Activated T-helper 17 cell treated with anti-CD3 and anti-CD28 coated beads, Interleukin-2, amount 50 U/mL, for 72 hours (primary cell): ENCODE measurements around the gene SFI1. TPM values are rescaled to one million over a fixed set of nuclear protein-coding genes. Genes with fewer than 3 reads are reported as not detected.
"Not testable (repeated sequence)": the region's sequence is repeated elsewhere in the genome, so short reads cannot be mapped to it uniquely, and the experiment has no call there.

ENCODE experiments used
- ATAC-seq: fragments of 150-1000 bp; cut with Tn5 transposase; replicated peaks from 2 replicates; pipeline ENCODE4 v1.10.0; 2021; ENCODE audit warnings: mild to moderate bottlenecking, moderate library complexity
- H3K27ac Mint-ChIP-seq: one replicate; pipeline ENCODE4 v1.8.0; 2022; ENCODE audit warnings: mixed read lengths
- H3K27me3 Mint-ChIP-seq: one replicate; pipeline ENCODE4 v1.8.0; 2022; ENCODE audit warnings: mixed read lengths
- H3K36me3 Mint-ChIP-seq: one replicate; pipeline ENCODE4 v1.8.0; 2022; ENCODE audit warnings: low read depth, mild to moderate bottlenecking, mixed read lengths
- H3K4me1 Mint-ChIP-seq: one replicate; pipeline ENCODE4 v1.8.0; 2022; ENCODE audit warnings: mixed read lengths
- H3K4me3 Mint-ChIP-seq: one replicate; pipeline ENCODE4 v1.8.0; 2022; ENCODE audit warnings: mild to moderate bottlenecking, mixed read lengths
- H3K9me3 Mint-ChIP-seq: one replicate; pipeline ENCODE4 v1.8.0; 2022; ENCODE audit warnings: mixed read lengths
- total RNA-seq, 2 donors: library from RNA; stranded (reverse); gene quantifications; one replicate each; pipeline ENCODE4 v1.2.3, GENCODE V29; 2022

Gene SFI1
- total RNA-seq, 2 donors from 2014 or later: 125 to 349 TPM

DNA sequence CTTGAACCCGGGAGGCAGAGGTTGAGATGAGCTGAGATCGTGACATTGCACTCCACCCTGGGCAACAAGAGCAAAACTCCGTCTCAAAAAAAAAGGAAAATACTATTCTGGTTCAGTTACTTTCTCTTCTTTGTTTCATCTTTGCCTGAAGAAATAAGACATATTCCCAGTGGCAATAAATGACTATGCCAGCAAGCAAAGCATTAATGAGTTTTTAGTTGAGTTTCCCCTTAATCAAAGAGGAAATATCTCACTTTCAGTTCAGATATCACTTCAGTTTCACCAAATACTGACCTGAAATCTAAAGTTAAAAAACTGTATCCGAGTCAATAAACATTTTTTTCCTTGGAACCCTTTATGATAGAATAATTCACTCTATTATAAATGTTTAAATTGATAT lies 155.3 kb downstream of the SFI1 start:
- H3K27me3 Mint-ChIP-seq: no peaks in the 10 kb centered on the region
- H3K4me3 Mint-ChIP-seq: peak overlapping the region; percentile 52
- peak; percentile 54 for ATAC-seq
- H3K9me3 Mint-ChIP-seq: no peaks in the 10 kb centered on the region
- peak overlapping the region; percentile 54 for H3K27ac Mint-ChIP-seq
- H3K36me3 Mint-ChIP-seq: peaks cover 49% of the 10 kb centered on the region
- peaks cover 20% of the 10 kb centered on the region for H3K4me1 Mint-ChIP-seq

DNA sequence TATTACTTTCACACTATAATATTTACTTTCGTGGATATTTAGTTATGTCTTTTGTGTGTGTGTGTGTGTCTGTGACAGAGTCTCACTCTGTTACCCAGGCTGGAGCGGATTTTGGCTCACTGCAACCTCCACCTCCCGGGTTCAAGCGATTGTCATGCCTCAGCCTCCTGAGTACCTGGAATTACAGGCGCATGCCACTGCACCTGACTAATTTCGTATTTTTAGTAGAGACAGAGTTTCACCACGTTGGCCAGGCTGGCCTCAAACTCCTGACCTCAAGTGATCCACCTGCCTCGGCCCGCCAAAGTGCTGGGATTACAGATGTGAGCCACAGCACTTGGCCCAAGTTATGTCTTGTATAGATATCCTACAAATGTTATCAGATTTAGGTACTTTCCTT lies 155.8 kb downstream of the SFI1 start:
- H3K36me3 Mint-ChIP-seq: peaks cover 47% of the 10 kb centered on the region
- H3K4me3 Mint-ChIP-seq: peak overlapping the region; percentile 52
- no peaks in the 10 kb centered on the region for H3K9me3 Mint-ChIP-seq
- ATAC-seq: peak; percentile 51
- H3K27ac Mint-ChIP-seq: no peak overlapping the region
- H3K27me3 Mint-ChIP-seq: no peaks in the 10 kb centered on the region
- peaks cover 18% of the 10 kb centered on the region for H3K4me1 Mint-ChIP-seq

DNA sequence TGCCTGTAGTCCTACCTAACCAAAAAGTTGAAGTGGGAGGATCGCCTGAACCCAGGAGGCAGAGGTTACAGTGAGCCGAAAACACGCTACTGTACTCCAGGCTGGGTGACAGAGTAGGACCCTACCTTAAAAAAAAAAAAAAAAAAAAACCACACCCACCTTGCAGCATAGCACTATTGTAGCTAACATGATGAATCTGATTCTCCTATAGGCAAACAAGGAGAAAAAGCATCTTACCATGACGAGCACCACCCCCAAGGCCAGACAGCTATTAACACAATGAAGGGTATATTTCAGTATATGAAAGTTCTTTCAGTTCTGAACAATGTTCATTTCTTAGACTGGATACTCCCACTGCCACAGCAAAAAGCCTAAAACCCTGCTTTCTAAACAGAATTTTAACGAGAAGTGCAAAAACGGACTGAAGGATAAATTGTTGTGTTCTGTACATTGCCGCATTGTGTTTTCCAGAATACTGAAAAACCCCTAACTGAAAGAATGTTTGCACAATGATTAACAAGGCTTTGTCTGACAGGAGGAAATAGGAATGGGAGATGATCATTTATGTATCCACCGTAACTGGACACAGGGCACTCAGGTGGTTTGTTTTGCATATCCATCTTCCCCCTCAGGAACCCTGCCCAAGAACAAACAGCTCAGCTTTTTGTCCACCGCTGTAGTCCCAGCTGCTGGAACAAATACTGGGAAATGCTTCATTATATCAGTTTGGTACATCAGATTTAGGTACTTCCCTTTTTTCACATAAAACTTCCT lies 156.8 kb downstream of the SFI1 start:
- ATAC-seq: no peak
- Mint-ChIP-seq H3K27ac (no peak overlapping the region), H3K36me3 (peaks cover 37% of the 10 kb centered on the region), H3K4me3 (no peak overlapping the region), H3K9me3 (no peaks in the 10 kb centered on the region), H3K4me1 (peaks cover 13% of the 10 kb centered on the region), H3K27me3 (no peaks in the 10 kb centered on the region)

DNA sequence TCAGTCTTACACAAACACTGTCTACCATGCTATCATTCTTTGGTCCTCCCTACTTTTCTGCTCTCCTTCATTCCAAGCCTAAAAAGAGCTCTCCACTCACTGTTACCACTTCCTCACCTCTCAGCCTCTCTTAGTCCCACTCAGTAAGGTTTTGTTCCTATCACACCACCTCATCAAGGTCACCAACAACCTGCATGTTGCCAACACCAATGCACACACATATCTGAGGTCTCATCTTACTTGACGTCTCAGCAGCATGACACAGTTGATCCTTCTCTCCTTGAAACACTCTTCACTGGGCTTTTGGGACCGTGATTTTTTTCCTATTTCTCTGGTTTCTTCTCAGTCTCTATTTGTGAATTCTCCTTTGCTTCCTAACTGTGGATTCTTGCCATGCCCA lies 157.6 kb downstream of the SFI1 start:
- ATAC-seq: no peak
- Mint-ChIP-seq H3K36me3 (peaks cover 30% of the 10 kb centered on the region), H3K27ac (peak overlapping the region; percentile 28), H3K4me3 (no peak overlapping the region), H3K4me1 (peaks cover 14% of the 10 kb centered on the region), H3K27me3 (no peaks in the 10 kb centered on the region), H3K9me3 (no peaks in the 10 kb centered on the region)

DNA sequence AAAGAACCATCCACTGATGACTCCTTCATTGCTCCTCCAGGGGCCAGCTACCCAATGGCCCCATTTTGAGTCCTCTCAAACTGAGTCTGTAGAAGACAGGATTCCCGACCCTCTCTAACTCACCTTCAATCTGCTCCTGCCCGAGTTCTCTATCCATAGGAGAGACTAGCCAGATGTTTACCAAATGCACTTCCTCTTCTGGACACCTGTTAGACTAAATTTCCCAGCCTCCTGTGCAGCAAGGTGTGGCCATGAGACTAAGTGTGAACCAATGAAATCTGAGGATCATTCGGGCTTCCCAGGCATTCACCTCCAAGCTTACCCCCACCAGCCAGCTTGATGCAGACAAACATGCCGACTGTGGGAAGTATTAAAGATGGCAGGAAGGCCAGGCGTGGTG lies 158.1 kb downstream of the SFI1 start:
- Mint-ChIP-seq H3K27me3 (no peaks in the 10 kb centered on the region), H3K4me1 (peaks cover 18% of the 10 kb centered on the region), H3K9me3 (no peaks in the 10 kb centered on the region), H3K4me3 (no peak overlapping the region), H3K27ac (peak overlapping the region; percentile 28), H3K36me3 (peaks cover 30% of the 10 kb centered on the region)
- no peak for ATAC-seq

DNA sequence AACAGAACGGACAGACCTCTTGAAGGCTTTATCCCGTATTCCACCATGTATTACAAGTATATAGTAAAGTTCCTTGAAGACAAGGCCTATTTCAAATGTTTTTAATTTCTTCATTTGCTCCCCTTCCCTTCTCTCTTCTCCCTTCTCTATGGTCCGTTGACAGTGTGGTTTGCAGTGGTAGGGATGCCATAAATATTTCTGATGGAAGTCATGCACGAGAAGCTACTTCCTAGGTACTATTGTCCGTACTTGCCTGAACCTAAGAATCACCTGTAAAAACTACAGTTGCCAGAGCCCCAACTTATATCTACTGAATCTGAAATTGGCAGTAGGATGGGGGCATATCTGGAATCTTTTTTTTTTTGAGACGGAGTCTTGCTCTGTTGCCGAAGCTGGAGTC lies 162.9 kb downstream of the SFI1 start:
- H3K36me3 Mint-ChIP-seq: peaks cover 33% of the 10 kb centered on the region
- H3K9me3 Mint-ChIP-seq: no peaks in the 10 kb centered on the region
- ATAC-seq: no peak
- peaks cover 29% of the 10 kb centered on the region for H3K4me1 Mint-ChIP-seq
- no peak overlapping the region for H3K27ac Mint-ChIP-seq
- peak overlapping the region; percentile 98 for H3K4me3 Mint-ChIP-seq
- no peaks in the 10 kb centered on the region for H3K27me3 Mint-ChIP-seq

DNA sequence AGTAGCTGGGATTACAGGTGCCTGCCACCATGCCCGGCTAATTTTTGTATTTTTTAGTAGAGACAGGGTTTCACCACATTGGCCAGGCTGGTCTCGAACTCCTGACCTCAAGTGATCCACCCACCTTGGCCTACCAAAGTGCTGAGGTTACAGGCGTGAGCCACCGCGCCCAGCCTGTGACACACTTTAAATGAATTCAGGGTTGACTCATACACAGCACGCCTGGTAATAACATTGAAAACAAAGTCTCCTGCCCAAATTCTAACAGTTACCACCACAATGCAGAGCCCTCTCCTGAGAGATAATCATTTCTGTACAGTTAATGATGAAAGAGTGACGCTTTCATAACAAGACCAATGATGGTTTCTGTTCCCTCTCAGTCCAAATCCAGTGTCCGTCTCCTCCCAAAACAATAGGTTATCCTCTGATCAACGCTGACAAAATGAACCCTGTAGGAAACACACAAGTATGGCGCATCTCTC lies 164.6 kb downstream of the SFI1 start:
- H3K36me3 Mint-ChIP-seq: peaks cover 31% of the 10 kb centered on the region
- peak; percentile 58 for ATAC-seq
- not testable (repeated sequence) for H3K9me3 Mint-ChIP-seq, H3K27me3 Mint-ChIP-seq
- H3K4me3 Mint-ChIP-seq: peak overlapping the region; percentile 98
- peaks cover 32% of the 10 kb centered on the region for H3K4me1 Mint-ChIP-seq
- peak overlapping the region; percentile 99 for H3K27ac Mint-ChIP-seq

DNA sequence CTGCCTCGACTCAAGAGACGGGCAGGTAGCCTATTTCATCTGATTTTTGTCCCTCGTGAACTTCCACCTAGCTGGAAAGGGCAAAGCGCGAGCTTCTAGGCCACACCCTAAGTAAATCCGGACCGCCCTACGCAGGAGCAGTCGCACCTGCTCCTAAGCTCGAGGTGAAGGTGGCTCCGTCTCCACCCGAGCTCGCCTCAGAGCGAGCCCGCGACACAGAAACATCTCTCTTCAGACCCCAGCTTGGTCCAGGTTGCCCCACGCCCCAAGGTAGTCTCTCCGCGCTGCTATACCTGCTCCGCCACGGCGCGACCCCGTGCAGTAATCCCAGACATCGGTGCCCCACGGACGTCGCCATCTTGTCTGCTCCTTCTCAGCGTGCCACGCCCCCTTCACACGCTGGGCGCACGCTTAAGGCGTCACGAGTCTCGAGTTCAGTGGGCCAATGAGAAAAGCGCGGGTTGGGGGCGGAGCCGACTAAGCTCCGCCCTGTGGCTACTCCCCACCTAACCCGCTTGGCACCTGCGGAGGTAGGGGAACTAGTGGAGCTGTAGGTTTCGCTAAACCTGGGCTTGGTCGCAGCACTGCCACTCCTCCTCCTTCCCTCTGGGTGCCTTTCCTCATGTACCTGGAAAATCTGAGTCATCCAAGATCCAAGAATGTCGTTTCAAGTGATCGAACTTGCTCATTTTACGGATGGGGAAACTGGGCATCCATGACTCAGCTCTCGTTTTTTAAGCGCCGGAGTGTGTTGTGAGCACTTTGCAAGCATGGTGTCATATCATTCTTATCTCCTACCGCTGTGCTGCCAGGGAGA lies 165.7 kb downstream of the SFI1 start, which contains the start of gene PISD:
Gene PISD, minus strand, starts transcription at position 365 of the 817 bp plus-strand sequence. Its CDS starts 7 bp downstream, at position 358.
- Mint-ChIP-seq H3K36me3 (peaks cover 26% of the 10 kb centered on the region), H3K4me1 (peaks cover 27% of the 10 kb centered on the region), H3K9me3 (no peaks in the 10 kb centered on the region), H3K27me3 (no peaks in the 10 kb centered on the region), H3K27ac (peak within 1 kb of the TSS; percentile 99), H3K4me3 (peak within 1 kb of the TSS; percentile 98)
- ATAC-seq: peak; percentile 84

DNA sequence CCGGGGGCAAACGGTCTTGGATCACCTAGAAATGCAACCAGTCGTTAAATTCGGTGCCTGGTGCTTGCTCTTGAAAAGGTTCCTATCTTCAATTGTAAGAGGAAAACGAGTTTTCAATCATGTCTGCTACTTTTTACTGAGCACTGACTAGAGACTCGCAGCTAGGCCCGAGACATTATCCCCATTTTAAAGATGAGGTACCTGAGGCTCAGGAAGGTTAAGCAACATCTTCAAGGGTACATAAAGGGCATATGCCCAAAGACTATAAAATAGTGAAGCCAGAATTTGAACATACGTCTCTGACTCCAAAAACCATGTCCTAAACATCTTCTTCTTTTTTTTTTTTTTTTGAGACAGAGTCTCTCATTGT lies 166.3 kb downstream of the SFI1 start:
- H3K9me3 Mint-ChIP-seq: no peaks in the 10 kb centered on the region
- H3K4me3 Mint-ChIP-seq: peak overlapping the region; percentile 98
- peak overlapping the region; percentile 99 for H3K27ac Mint-ChIP-seq
- peaks cover 26% of the 10 kb centered on the region for H3K36me3 Mint-ChIP-seq
- H3K4me1 Mint-ChIP-seq: peaks cover 27% of the 10 kb centered on the region
- no peaks in the 10 kb centered on the region for H3K27me3 Mint-ChIP-seq
- no peak for ATAC-seq

Other genes starting within 250 kb of the SFI1 start
- gene PIK3IP1, start 204.0 kb upstream of the SFI1 start, total RNA-seq: 10 to 100 TPM; 11.0 to 24.1 TPM
- gene PATZ1, start 150.2 kb upstream of the SFI1 start, total RNA-seq: 10 to 100 TPM; 16.9 to 28.3 TPM
- 10 to 100 TPM; 97.4 to 99.4 TPM for gene DRG1, start 96.9 kb upstream of the SFI1 start, total RNA-seq
- gene EIF4ENIF1, start 6.7 kb upstream of the SFI1 start, total RNA-seq: 10 to 100 TPM; 31.5 to 41.0 TPM
- 10 to 100 TPM; 41.1 to 44.1 TPM for gene PISD, start 165.7 kb downstream of the SFI1 start, total RNA-seq